ENCODE measurements around the gene CHMP2A.

Gene CHMP2A

DNA sequence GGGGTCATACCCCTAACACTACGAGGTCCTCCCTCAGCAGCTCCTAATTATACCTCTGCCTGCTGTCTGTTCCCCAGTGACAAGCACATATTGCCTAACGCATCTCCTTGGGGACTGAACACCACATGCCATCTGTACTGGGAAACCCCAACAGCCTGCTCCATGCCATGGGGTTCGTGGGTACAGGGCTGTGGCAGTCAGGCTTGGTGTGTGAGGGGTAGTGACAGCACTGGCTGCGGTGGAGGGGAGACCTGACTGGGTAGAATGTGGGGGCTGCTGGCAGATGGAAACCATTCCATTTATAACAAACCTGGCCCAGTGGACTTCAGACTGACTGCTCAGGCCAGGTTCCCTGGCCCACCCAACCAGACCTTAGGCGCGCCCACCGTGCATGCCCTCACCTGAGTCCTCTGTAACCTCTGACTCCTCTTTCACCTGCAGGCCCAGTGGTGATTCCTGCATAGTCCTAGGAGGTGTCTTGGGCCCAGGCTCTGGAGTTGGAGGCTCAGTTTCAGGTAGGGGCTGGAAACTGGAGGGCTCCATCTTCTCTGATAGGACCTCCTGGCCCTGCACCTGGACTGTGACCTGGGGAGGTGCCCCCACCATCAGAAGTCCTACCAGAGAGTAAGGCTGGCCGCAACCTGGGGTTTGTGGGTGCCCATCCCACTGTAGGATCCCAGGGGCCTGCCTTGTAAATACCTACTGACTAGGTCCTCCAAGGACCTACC, 15.2 kb upstream of the CHMP2A start:
- DNase-seq (ENCODE audit: low read depth, low spot score): no peak

GRCh38 chr19:58569191-58569942, 14.5 kb upstream of the CHMP2A start:
- no peak for DNase-seq (ENCODE audit: low read depth, low spot score)

DNA sequence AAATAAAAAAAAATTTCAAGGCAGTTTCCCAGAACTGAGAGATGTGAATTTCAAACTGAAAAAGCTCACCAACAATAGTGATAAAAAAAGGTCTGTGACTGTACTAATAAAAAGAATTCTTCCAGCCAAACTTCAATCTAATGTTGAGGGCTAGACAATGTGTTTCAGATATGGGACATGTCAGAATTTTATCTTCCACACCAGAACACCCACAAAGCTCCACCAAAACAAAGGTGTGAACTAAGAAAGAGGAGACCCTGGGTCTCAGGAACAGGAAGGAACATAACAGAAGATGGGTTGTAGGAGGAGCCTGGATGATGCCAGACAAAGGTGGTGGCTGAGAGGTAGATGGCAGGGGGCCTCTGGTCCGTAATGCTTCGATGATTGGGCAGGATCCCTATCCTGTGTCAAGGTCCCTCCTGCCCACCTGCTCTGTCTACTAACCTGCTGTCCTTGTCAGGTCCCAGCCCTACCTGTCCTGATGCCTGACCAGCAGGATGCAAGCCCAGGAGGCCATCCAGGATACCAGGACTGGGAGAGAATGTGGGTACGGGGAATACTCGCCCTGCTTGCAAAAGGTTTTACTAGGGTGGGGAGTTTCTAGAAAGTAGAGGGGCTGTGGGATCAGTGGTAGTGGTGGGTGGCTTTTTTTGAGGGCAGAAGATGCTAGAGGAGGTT, 13.7 kb upstream of the CHMP2A start:
- DNase-seq (ENCODE audit: low read depth, low spot score): no peak

- no peak for DNase-seq (ENCODE audit: low read depth, low spot score)
These were observed 12.1 kb upstream of the CHMP2A start for GRCh38 chr19:58566989-58567388.

- no peak for DNase-seq (ENCODE audit: low read depth, low spot score)
These were observed 8.9 kb upstream of the CHMP2A start for GRCh38 chr19:58563823-58564222.

- peak; percentile 37 for DNase-seq (ENCODE audit: low read depth, low spot score)
These were observed 8.2 kb upstream of the CHMP2A start for GRCh38 chr19:58563034-58563573.

GRCh38 chr19:58562122-58563033, 7.5 kb upstream of the CHMP2A start:
- peak; percentile 69 for DNase-seq (ENCODE audit: low read depth, low spot score)

DNA sequence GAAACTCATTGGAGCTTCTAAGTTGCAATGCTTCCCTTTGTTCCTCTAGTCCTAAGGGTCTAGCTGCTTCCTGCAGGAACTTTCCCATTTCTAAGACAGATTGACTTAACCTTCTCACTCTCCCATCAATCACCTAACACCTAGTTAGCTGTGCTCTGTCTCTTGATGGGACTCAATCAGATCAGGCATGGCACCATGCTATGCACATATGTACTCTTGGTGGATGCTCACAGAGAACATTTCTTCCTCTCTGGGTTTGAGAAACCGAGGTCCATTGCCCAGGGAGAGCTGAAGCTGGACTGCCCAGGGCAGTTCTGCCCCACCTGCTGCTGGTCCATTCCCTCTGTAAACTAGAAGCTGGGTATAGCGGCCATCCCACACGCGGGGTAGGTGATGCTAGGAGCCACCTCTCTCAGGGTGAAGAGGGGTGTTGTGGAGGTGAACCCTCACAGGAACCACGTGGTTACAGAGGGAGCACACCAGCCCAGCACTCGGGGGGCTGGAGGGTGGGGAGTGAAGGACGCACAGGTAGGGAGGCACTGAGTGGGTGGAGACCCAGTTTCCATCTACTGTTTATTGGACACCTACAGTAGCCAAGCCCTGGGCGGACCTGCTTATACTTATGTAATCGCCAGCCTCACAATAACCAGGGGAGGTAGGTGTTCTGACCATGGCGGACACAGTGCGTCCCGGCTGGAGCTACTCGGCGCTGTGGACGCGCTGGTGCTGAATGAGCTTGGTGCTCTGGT, 6.6 kb upstream of the CHMP2A start:
- no peak for DNase-seq (ENCODE audit: low read depth, low spot score)

- DNase-seq (ENCODE audit: low read depth, low spot score): no peak
These were observed 6.0 kb upstream of the CHMP2A start for GRCh38 chr19:58560921-58561320.

- no peak for DNase-seq (ENCODE audit: low read depth, low spot score)
These were observed 5.3 kb upstream of the CHMP2A start for GRCh38 chr19:58560007-58560887.

- DNase-seq (ENCODE audit: low read depth, low spot score): peak; percentile 94
These were observed 4.5 kb upstream of the CHMP2A start for GRCh38 chr19:58559275-58560006.

GRCh38 chr19:58558623-58559274, 3.8 kb upstream of the CHMP2A start:
- peak; percentile 100 for DNase-seq (ENCODE audit: low read depth, low spot score)

DNA sequence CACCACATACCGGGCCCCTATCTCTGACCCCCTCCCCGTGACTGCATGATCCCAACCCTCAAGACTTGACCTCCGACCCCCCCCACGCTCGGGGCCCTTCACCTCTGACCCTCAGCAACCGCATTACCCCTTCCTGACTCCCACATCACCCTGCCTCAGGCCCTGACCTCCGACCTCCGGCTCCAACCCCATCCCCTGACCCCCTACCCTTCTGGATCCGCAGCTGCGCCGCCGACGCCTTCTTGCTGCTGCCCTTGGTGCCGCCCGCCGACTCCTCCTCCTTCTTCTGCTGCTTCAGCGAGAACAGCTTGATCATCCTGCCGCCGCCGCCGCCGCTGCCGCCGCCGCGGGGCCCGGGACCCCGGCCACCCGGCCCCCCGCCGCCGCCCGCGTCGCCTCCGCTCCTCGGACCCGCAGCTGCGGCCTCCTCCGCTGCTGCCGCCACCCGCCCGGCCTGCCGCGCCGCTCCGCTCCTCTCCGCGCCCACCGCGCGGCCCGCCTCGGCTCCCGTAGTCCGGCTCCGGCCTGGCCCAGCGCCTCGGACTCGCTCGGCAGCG, 3.2 kb upstream of the CHMP2A start, which contains the start of gene UBE2M:
UBE2M (minus strand) TSS at position 546 of the 557 bp plus-strand sequence; CDS start at position 316, 230 bp downstream.
- DNase-seq (ENCODE audit: low read depth, low spot score): no peak

- no peak for DNase-seq (ENCODE audit: low read depth, low spot score)
These were observed 2.5 kb upstream of the CHMP2A start for GRCh38 chr19:58557221-58558065.

GRCh38 chr19:58556622-58557220, 1.8 kb upstream of the CHMP2A start:
- DNase-seq (ENCODE audit: low read depth, low spot score): no peak

DNA sequence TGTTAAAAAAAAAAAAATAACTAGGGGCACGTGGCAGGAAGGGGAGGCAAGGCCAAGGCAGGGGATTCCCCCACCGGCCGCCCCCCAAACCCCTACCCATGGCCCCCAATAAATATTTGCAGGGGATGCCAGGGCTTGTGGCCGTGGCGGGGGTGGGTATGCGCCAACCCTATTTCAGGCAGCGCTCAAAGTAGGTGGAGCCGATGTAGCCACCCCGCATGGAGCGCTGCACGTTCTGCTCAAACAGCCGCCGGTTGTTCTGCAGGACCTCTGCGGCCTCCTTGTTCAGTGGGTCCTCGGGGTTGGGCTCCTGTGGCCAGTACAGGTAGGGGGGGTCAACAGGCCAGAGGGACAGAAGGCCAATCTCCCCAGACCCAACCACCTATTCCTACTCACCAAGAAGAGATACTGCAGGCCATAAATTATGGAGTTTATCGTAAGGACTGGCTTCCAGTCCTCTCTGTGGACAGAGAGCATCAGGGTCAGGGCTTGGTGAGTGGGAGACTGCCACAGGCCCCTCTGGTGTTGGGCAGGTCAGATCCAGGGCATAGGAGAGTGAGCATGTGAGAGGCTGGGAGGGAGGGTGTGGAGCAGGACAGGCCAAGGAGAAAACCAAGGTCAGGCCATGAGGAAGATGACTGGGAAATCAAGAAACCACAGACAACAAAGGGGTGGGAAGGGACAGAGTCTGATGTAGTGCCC, 1.2 kb upstream of the CHMP2A start:
- no peak for DNase-seq (ENCODE audit: low read depth, low spot score)
